ENCODE data around the gene HIBCH. TPM values are rescaled to one million over a fixed set of nuclear protein-coding genes. Genes with fewer than 3 reads are reported as not detected.

The HIBCH gene
- total RNA-seq, 1 experiment from 2014 or later: 24.7 TPM

DNA sequence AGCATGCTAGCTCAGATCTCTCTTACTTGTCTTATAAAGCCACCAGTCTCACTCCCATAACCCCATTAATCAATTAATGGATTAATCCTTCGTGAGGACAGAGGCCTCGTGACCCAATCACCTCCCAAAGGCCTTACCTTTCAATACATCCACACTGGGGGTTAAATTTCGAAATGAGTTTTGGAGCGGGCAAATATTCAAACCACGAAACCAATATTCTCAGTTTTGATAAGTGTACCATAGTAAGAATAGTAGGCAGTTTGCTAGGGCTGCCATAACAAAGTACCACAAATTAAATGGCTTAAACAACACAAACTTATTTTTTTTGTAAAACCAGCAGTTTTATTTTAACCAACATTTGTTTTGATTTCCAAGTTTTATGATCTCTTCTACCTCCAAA lies 15.2 kb downstream of the HIBCH start:
- Histone ChIP-seq H3K4me2 (ENCODE audit: low read length) (no peak overlapping the region), H3K4me1 (ENCODE audit: control insufficient read depth in 1 of 2, insufficient read depth in 2 of 2, low read length in 2 of 2) (no peaks in the 10 kb centered on the region), H3K27me3 (ENCODE audit: insufficient read depth, low read length) (no peaks in the 10 kb centered on the region), H3K9me2 (ENCODE audit: insufficient read depth) (no peaks in the 10 kb centered on the region), H3K36me3 (ENCODE audit: control insufficient read depth in 1 of 2, insufficient read depth in 2 of 2, low read length in 2 of 2) (0 out of 4 replicates have a peak, but pooled peaks cover 3 to 6% of the 10 kb centered on the region in 2 experiments), H3K79me2 (ENCODE audit: insufficient read depth, low read length) (peaks cover 23% of the 10 kb centered on the region; the same call in 1 of the 2 replicates), H3K9ac (ENCODE audit: low read length) (no peak overlapping the region), H3K27ac (ENCODE audit: low read depth, low read length) (no peak overlapping the region), H2AFZ (ENCODE audit: low read depth, low read length, poor library complexity, severe bottlenecking) (no peak overlapping the region), H3K9me3 (ENCODE audit: control insufficient read depth in 1 of 2, insufficient read depth in 1 of 2, low read depth in 1 of 2, low read length in 2 of 2) (no peaks in the 10 kb centered on the region), H4K20me1 (ENCODE audit: insufficient read depth) (no peaks in the 10 kb centered on the region), H3K4me3 (replicated peaks in 1 of 2; ENCODE audit: low read depth in 1 of 2, low read length in 2 of 2) (no peak overlapping the region)
- DNase-seq (ENCODE audit: low read depth, low spot score): no peak
- ChIA-PET POLR2A (no interaction called here), RAD21 (ENCODE audit: low non-redundant PET in 1 of 2, low total read pairs in 2 of 2, uncharacterized antibody in 2 of 2, unreplicated experiment in 2 of 2) (no interaction called here), CTCF (no interaction called here)
- no peak for ATAC-seq
- intact Hi-C loops (cut with micrococcal nuclease): no loop called here
- no peak for TF ChIP-seq RAD21 (IDR thresholded peaks at IDR 0.05; ENCODE audit: low read depth)
- TF ChIP-seq, protein P1, sequence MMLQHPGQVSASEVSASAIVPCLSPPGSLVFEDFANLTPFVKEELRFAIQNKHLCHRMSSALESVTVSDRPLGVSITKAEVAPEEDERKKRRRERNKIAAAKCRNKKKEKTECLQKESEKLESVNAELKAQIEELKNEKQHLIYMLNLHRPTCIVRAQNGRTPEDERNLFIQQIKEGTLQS (IDR thresholded peaks at IDR 0.05): no peak
- no peak for TF ChIP-seq POLR2AphosphoS5 (IDR thresholded peaks at IDR 0.05; ENCODE audit: low read depth, low read length)
- no peak for TF ChIP-seq FOSL1 (IDR thresholded peaks at IDR 0.05; ENCODE audit: low read depth)
- TF ChIP-seq SIN3A (IDR thresholded peaks at IDR 0.05; ENCODE audit: low read depth): no peak
- no peak for TF ChIP-seq SRF (IDR thresholded peaks at IDR 0.05; ENCODE audit: low read depth)
- no peak for TF ChIP-seq TCF7L2 (IDR thresholded peaks at IDR 0.05; ENCODE audit: borderline replicate concordance, extremely low read depth, insufficient read depth, insufficient read length)
- TF ChIP-seq ZNF274 (IDR thresholded peaks at IDR 0.05; ENCODE audit: low read depth, low read length): no peak
- no peak for TF ChIP-seq SP1 (IDR thresholded peaks at IDR 0.05; ENCODE audit: low read depth)
- no peak for TF ChIP-seq CEBPB (IDR thresholded peaks at IDR 0.05; ENCODE audit: low read depth)
- no peak for TF ChIP-seq YY1 (IDR thresholded peaks at IDR 0.05; ENCODE audit: extremely low read depth, insufficient replicate concordance, low read depth, low read length)
- TF ChIP-seq ELF1 (IDR thresholded peaks at IDR 0.05; ENCODE audit: borderline replicate concordance, low read depth): no peak
- TF ChIP-seq EGR1 (IDR thresholded peaks at IDR 0.05; ENCODE audit: low read depth): no peak
- TF ChIP-seq POLR2A (IDR thresholded peaks at IDR 0.05; ENCODE audit: borderline replicate concordance, extremely low read depth, insufficient read depth, insufficient read length): no peak
- no TSS peak for BruUV-seq (replicated peaks)

All from HCT116 (cell line).